MCF 10A (cell line): ENCODE data around the gene CDYL. TPM values are rescaled to one million over a fixed set of nuclear protein-coding genes. Genes with fewer than 3 reads are reported as not detected.
"Not testable (repeated sequence)": the region's sequence is repeated elsewhere in the genome, so short reads cannot be mapped to it uniquely, and the experiment has no call there.

Source experiments
- BruUV-seq: library from RNA; stranded (reverse); fragments of 400-500 nt; replicated peaks from 2 replicates; lab custom pipeline; 2021; lab: Mats Ljungman, UMichigan
- CTCF ChIA-PET: fragments of 300-600 bp; sonication (Branson Sonifier 250); formaldehyde crosslinking; extraction: SDS; loops from one replicate; lab custom pipeline; 2021; ENCODE audit warnings: antibody characterized with exemption, inconsistent platforms; lab: Yijun Ruan, JAX
- POLR2A ChIA-PET: fragments of 300-600, 350-650 bp; sonication (Branson Sonifier 250); formaldehyde crosslinking; extraction: SDS; loops from one replicate; lab custom pipeline; 2020; ENCODE audit warnings: antibody characterized with exemption, inconsistent platforms; lab: Yijun Ruan, JAX
- DNase-seq: peaks from one replicate; pipeline ENCODE4 v3.0.0-alpha.2; 2018; ENCODE audit not compliant: unreplicated experiment
- H3K27ac Mint-ChIP-seq: one replicate; pipeline ENCODE4 v1.8.0; 2022; ENCODE audit warnings: mild to moderate bottlenecking, low read depth, mixed read lengths; ENCODE audit not compliant: unreplicated experiment
- H3K27me3 Mint-ChIP-seq: one replicate; pipeline ENCODE4 v1.8.0; 2022; ENCODE audit warnings: mixed read lengths; ENCODE audit not compliant: insufficient read depth, unreplicated experiment
- H3K36me3 Mint-ChIP-seq: one replicate; pipeline ENCODE4 v1.8.0; 2022; ENCODE audit warnings: mild to moderate bottlenecking, moderate library complexity, mixed read lengths; ENCODE audit not compliant: insufficient read depth, unreplicated experiment
- H3K4me1 Mint-ChIP-seq: one replicate; pipeline ENCODE4 v1.8.0; 2022; ENCODE audit warnings: mixed read lengths; ENCODE audit not compliant: insufficient read depth, unreplicated experiment
- H3K4me3 Mint-ChIP-seq: one replicate; pipeline ENCODE4 v1.8.0; 2022; ENCODE audit warnings: mild to moderate bottlenecking, moderate library complexity, mixed read lengths; ENCODE audit not compliant: unreplicated experiment
- H3K9me3 Mint-ChIP-seq: one replicate; pipeline ENCODE4 v1.8.0; 2022; ENCODE audit warnings: mixed read lengths; ENCODE audit not compliant: unreplicated experiment
- CTCF ChIP-seq: fragments of 200-600 bp; IDR thresholded peaks from one replicate; pipeline ENCODE4 v1.8.0; 2022; ENCODE audit warnings: antibody characterized with exemption, mild to moderate bottlenecking; ENCODE audit not compliant: unreplicated experiment
- intact Hi-C: fragments of 100-400 bp; cut with micrococcal nuclease; formaldehyde crosslinking; loops from 2 replicates; pipeline ENCODE4 v1.14.1; 2022
- total RNA-seq: library from RNA; stranded (reverse); gene quantifications from 2 replicates; pipeline ENCODE4 v1.2.3, GENCODE V29; 2022

Gene CDYL
- total RNA-seq, 1 experiment from 2014 or later, result 48.9 TPM

GRCh38 chr6:4861564-4861963, 85.4 kb downstream of the CDYL start:
- CTCF ChIA-PET, result no interaction called here
- DNase-seq, result no peak
- TF ChIP-seq CTCF, result no peak
- Mint-ChIP-seq H3K27me3 (no peaks in the 10 kb centered on the region), H3K9me3 (peaks cover 20% of the 10 kb centered on the region), H3K36me3 (peaks cover 6% of the 10 kb centered on the region), H3K27ac (no peak overlapping the region), H3K4me1 (peaks cover 13% of the 10 kb centered on the region), H3K4me3 (no peak overlapping the region)
- no TSS peak for BruUV-seq
- POLR2A ChIA-PET, result no interaction called here
- intact Hi-C loops, result no loop called here

GRCh38 chr6:4864519-4864918, 88.3 kb downstream of the CDYL start:
- Mint-ChIP-seq H3K4me3 (no peak overlapping the region), H3K36me3 (peaks cover 5% of the 10 kb centered on the region), H3K27ac (no peak overlapping the region), H3K4me1 (peaks cover 6% of the 10 kb centered on the region), H3K9me3 (peaks cover 20% of the 10 kb centered on the region), H3K27me3 (no peaks in the 10 kb centered on the region)
- POLR2A ChIA-PET, result no interaction called here
- no peak for TF ChIP-seq CTCF
- intact Hi-C loops, result no loop called here
- DNase-seq, result no peak
- CTCF ChIA-PET, result interaction anchor here (0.6 kb wide), 1 partner anchor 509 kb away, joined by 3 read pairs; no protein-coding TSS in a partner anchor
- BruUV-seq, result no TSS peak

- H3K4me1 Mint-ChIP-seq, H3K27ac Mint-ChIP-seq, BruUV-seq, intact Hi-C loops, H3K27me3 Mint-ChIP-seq, H3K4me3 Mint-ChIP-seq, H3K36me3 Mint-ChIP-seq: not testable (repeated sequence)
- DNase-seq, result peak; percentile 28
- H3K9me3 Mint-ChIP-seq, result peaks cover 20% of the 10 kb centered on the region
- POLR2A ChIA-PET, result interaction anchor here (0.5 kb wide), 1 partner anchor 12 kb away, joined by 3 read pairs; no protein-coding TSS in a partner anchor
- CTCF ChIA-PET, result interaction anchor here (0.6 kb wide), 1 partner anchor 509 kb away, joined by 3 read pairs; no protein-coding TSS in a partner anchor
These were observed 88.8 kb downstream of the CDYL start for GRCh38 chr6:4865006-4865405.

GRCh38 chr6:4870821-4871494, 94.8 kb downstream of the CDYL start:
- H3K4me1 Mint-ChIP-seq, result peaks cover 19% of the 10 kb centered on the region
- ChIA-PET CTCF (no interaction called here), POLR2A (interaction anchor here (0.9 kb wide), 1 partner anchor 11 kb away, joined by 3 read pairs; no protein-coding TSS in a partner anchor)
- H3K9me3 Mint-ChIP-seq, result no peaks in the 10 kb centered on the region
- peaks cover 3% of the 10 kb centered on the region for H3K36me3 Mint-ChIP-seq
- DNase-seq, result peak; percentile 6
- no TSS peak for BruUV-seq
- no peak for TF ChIP-seq CTCF
- no peak overlapping the region for H3K4me3 Mint-ChIP-seq
- intact Hi-C loops, result no loop called here
- H3K27me3 Mint-ChIP-seq, result no peaks in the 10 kb centered on the region
- no peak overlapping the region for H3K27ac Mint-ChIP-seq
